GM12864 (cell line): ENCODE results near the gene BSPH1.

Experiments used
- DNase-seq: peaks from one replicate; pipeline ENCODE4 v3.0.0-alpha.2; 2011; ENCODE audit warnings: low read depth
- H3K4me3 ChIP-seq: 2 replicates; pipeline ENCODE4 v1.5.1; 2011; ENCODE audit warnings: mild to moderate bottlenecking, low read depth, low read length, control low read depth
- TF ChIP-seq, protein P1 (sequence below): IDR thresholded peaks from 2 replicates; pipeline ENCODE4 v1.5.1; 2011; ENCODE audit warnings: low read depth, mild to moderate bottlenecking, moderate library complexity, low read length, control low read depth, inconsistent platforms; ENCODE audit errors: missing control alignments

The BSPH1 gene, protein sequence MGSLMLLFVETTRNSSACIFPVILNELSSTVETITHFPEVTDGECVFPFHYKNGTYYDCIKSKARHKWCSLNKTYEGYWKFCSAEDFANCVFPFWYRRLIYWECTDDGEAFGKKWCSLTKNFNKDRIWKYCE

DNA sequence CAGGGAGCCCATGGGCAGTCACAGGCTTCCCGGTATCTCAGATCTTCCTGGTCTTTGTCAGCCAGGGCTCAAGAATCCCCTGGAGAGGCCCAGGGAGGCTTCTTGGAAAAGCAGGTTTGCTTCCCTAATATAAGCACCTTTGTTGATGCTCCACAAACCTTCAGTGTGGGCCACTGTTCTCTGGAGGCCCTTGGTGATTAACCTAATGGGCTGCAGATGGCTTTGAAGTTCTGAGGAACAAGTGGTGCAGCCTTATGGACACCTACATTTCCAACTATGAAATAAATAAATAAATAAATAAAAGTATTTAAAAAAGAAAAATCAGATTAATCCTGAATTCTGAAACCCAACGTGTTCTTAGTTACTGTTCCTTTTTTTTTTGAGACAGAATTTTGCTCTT lies at the start of gene BSPH1:
BSPH1 (minus strand) TSS at position 101 of the 400 bp plus-strand sequence; CDS start at position 12, 89 bp downstream.
- no peak for DNase-seq
- no peak within 1 kb of the TSS for H3K4me3 ChIP-seq
- TF ChIP-seq, protein P1, sequence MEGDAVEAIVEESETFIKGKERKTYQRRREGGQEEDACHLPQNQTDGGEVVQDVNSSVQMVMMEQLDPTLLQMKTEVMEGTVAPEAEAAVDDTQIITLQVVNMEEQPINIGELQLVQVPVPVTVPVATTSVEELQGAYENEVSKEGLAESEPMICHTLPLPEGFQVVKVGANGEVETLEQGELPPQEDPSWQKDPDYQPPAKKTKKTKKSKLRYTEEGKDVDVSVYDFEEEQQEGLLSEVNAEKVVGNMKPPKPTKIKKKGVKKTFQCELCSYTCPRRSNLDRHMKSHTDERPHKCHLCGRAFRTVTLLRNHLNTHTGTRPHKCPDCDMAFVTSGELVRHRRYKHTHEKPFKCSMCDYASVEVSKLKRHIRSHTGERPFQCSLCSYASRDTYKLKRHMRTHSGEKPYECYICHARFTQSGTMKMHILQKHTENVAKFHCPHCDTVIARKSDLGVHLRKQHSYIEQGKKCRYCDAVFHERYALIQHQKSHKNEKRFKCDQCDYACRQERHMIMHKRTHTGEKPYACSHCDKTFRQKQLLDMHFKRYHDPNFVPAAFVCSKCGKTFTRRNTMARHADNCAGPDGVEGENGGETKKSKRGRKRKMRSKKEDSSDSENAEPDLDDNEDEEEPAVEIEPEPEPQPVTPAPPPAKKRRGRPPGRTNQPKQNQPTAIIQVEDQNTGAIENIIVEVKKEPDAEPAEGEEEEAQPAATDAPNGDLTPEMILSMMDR = no peak

DNA sequence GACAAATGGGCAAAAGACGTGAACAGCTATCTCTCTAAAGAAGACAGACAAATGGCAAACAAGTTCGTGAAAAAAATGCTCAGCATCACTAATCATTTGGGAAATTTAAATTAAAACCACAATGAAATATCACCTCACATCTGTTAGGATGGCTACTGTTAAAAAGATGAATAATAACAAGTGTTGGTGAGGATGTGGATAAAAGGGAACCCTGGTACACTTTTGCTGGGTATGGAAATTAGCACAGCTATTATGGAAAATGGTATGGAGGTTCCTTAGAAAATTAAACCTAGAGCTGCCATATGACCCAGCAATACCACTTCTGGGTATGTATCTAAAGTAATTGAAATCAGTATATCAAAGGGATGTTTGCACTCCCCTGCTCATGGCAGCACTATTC lies 44.8 kb upstream of the BSPH1 start:
- DNase-seq = no peak
- TF ChIP-seq, protein P1 = no peak
- no peak overlapping the region for H3K4me3 ChIP-seq

DNA sequence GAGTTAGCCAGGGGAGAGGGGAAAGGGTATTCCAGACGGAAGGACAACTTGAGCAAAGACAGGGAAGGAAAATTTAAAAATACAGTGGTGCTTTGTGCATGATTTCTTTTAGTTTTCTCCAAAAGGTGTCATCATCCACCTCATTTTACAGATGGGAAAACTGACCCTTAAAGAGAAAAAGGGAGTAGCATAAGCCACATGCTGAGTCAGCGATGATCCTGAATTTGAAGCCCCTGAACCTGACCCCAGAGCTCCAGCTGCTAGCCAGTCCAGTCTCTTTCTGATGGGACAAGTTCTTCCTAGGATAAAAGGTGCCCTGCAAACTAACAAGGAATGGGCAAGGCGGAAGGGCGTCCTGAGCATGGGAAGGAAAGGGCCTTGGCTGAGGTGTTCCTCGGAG lies 41.6 kb upstream of the BSPH1 start:
- TF ChIP-seq, protein P1 = no peak
- DNase-seq = no peak
- H3K4me3 ChIP-seq = no peak overlapping the region

DNA sequence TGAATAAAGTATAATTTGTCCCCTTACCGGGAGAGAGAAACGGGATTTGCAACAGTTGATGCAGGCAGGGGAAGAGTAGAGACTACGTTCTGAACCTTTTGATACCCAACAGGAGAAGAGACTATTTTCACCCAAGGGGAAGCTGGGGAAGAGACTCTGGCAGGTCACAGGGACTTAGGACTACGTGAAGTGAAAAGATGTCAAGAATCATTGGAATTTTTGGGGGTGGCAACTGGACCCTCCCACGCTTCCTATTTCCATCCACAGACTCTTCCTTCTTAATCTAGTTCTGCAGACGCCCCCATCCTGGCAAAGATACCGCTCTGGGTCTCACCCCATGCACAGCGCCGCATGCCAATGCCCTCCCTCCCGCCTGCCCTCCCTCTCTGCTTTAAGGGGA lies 38.1 kb upstream of the BSPH1 start:
- TF ChIP-seq, protein P1 = no peak
- DNase-seq = no peak
- no peak overlapping the region for H3K4me3 ChIP-seq

DNA sequence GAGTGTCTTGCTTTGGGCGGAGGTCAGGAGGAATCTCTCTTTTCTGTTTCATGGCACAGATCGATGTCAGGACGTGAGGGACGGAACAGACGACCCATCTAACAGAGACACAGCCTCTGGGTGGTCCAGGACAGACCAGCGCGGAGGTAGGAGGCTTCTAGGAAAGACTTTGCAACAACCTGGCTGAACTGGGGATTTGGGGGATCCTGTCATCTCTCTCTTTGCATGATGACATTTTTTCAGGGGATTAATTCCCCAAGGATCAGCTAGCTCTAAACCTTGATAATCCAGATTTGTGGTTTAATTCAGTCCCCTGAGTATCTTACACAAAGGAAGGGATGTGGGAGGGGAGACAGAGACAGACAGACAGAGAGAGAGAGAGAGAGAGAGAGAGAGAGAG lies 37.5 kb upstream of the BSPH1 start:
- no peak for DNase-seq

DNA sequence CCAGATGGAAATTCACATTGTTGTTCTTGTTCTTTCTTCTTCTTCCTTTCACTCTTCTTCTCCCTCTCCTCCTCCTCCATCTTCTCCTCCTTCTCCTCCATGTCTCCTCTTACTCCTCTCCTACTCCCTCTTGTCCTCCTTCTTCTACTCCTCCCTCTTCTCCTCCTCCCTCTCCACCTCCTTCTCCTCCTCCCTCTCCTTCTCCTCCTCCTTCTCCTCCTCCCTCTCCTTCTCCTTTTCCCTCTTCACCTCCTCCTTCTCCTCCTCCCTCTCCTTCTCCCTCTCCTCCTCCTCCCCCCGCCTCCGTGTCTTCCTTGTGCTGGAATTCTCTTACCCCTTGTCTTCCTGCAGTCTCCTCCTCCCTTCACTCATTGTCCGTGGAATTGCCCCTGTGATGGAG lies 33.5 kb upstream of the BSPH1 start:
- TF ChIP-seq, protein P1 = no peak
- DNase-seq = no peak
- H3K4me3 ChIP-seq = no peak overlapping the region

More for the DNA sequence above, 37.5 kb upstream of the BSPH1 start:
- no peak overlapping the region for H3K4me3 ChIP-seq
- TF ChIP-seq, protein P1 = no peak

DNA sequence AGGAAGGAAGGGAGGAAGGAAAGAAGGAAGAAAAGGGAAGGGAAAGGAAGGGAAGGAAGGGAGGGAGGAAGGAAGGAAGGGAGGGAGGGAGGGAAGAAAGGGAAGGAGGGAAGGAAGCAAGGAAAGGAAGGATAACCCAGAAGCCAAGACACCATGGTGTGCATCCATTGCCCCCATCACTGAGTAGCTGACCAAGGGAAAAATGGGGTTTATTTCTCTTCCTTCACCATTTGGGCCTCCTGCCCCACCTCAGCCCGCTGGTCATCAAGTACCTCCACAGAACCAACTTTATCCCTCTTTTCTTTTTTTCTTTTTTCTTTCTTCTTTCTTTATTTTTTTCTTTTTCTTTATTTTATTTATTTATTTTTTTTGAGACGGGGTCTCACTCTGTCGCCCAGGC lies 31.5 kb upstream of the BSPH1 start:
- H3K4me3 ChIP-seq = no peak overlapping the region
- TF ChIP-seq, protein P1 = no peak
- DNase-seq = no peak
